Gastrocnemius medialis (tissue), 4 donors: Measurements from ENCODE around the gene ARHGAP24.

Experiments used
- CTCF ChIP-seq, 5 experiments: fragments of 450-650 bp in 3 of 5; fragments of 200-600 bp in 2 of 5; sonication (generic) in 2 of 5; IDR thresholded peaks in 4 of 5; conservative IDR thresholded peaks in 1 of 5; 1 replicate in 4 of 5; 2 replicates in 1 of 5; pipeline ENCODE4 v1.5.1; 2016 to 2019; ENCODE audit warnings: antibody characterized with exemption in 5 of 5, mild to moderate bottlenecking in 3 of 5, moderate library complexity in 3 of 5
- POLR2A ChIP-seq, 2 donors: fragments of 450-650 bp; IDR thresholded peaks; one replicate each; pipeline ENCODE4 v1.6.1; 2017; ENCODE audit warnings: antibody characterized with exemption in 2 of 2, mild to moderate bottlenecking in 2 of 2, moderate library complexity in 2 of 2

GRCh38 chr4:85928775-85929591, 454.0 kb downstream of the ARHGAP24 start:
- no peak for TF ChIP-seq CTCF (IDR thresholded peaks at IDR 0.05 in 4 of 5, conservative IDR thresholded peaks at IDR 0.05 in 1 of 5)
- TF ChIP-seq POLR2A (IDR thresholded peaks at IDR 0.05) = no peak
